ENCODE data around the gene PARP16. TPM values are rescaled to one million over a fixed set of nuclear protein-coding genes. Genes with fewer than 3 reads are reported as not detected.
A peak's percentile ranks its signal among the peaks of the same experiment; 100 is the strongest.

The PARP16 gene
- total RNA-seq = 10 to 100 TPM in 2 of 5 donors, 1 to 10 TPM in 3; 2.6 to 17.5 (median 6.1) TPM
- polyA plus RNA-seq = 1 to 10 TPM; 5.3 to 8.6 (median 7.4) TPM
- long read RNA-seq, donor 1 = 0 reads
- long read RNA-seq, donor 2, partial matches to known transcripts = 0 of 4 reads
- long read RNA-seq, donor 2, other reads (novel, unspliced or antisense) = 0 of 4 reads
- long read RNA-seq, donor 3 = 0 reads
- long read RNA-seq, donor 4 = 0 reads
- long read RNA-seq, donor 5, partial matches to known transcripts = 0 of 3 reads
- long read RNA-seq, donor 5, other reads (novel, unspliced or antisense) = 0 of 3 reads
- long read RNA-seq, donor 6, partial matches to known transcripts = 0 of 3 reads
- long read RNA-seq, donor 6, other reads (novel, unspliced or antisense) = 0 of 3 reads
- long read RNA-seq, donor 7, partial matches to known transcripts = 0 of 2 reads
- long read RNA-seq, donor 7, other reads (novel, unspliced or antisense) = 0 of 2 reads
- long read RNA-seq, donor 8, partial matches to known transcripts = 0 of 3 reads
- long read RNA-seq, donor 8, other reads (novel, unspliced or antisense) = 0 of 3 reads
- long read RNA-seq, donor 9, partial matches to known transcripts = 0 of 2 reads
- long read RNA-seq, donor 9, other reads (novel, unspliced or antisense) = 0 of 2 reads
- long read RNA-seq, donor 10 = 0 reads

- Histone ChIP-seq H3K9me3 (no peaks in the 10 kb centered on the region), H3K27ac (peak within 1 kb of the TSS; percentile 91 to 94 (median 92)), H3K4me1 (peaks cover 9 to 38% (median 26%) of the 10 kb centered on the region in 4 donors), H3K27me3 (no peaks in the 10 kb centered on the region), H3K4me3 (peak within 1 kb of the TSS; percentile 71 to 76 (median 73)), H3K36me3 (peaks cover 0 to 5% (median 0%) of the 10 kb centered on the region in 4 donors)
- TF ChIP-seq POLR2A (IDR thresholded peaks at IDR 0.05) = peak in 1 of 4 donors; percentile 33
- peak; percentile 40 to 86 (median 83) for TF ChIP-seq POLR2AphosphoS5 (IDR thresholded peaks at IDR 0.05)
- no peak for TF ChIP-seq EP300 (IDR thresholded peaks at IDR 0.05)
- TF ChIP-seq, protein P1, sequence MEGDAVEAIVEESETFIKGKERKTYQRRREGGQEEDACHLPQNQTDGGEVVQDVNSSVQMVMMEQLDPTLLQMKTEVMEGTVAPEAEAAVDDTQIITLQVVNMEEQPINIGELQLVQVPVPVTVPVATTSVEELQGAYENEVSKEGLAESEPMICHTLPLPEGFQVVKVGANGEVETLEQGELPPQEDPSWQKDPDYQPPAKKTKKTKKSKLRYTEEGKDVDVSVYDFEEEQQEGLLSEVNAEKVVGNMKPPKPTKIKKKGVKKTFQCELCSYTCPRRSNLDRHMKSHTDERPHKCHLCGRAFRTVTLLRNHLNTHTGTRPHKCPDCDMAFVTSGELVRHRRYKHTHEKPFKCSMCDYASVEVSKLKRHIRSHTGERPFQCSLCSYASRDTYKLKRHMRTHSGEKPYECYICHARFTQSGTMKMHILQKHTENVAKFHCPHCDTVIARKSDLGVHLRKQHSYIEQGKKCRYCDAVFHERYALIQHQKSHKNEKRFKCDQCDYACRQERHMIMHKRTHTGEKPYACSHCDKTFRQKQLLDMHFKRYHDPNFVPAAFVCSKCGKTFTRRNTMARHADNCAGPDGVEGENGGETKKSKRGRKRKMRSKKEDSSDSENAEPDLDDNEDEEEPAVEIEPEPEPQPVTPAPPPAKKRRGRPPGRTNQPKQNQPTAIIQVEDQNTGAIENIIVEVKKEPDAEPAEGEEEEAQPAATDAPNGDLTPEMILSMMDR (IDR thresholded peaks at IDR 0.05) = peak in 5 of 7 experiments; percentile 18 to 78 (median 41)
- 2 to 11% (median 2%) methylated on average over 9 to 62 of the region's 62 CpGs for WGBS, 5 donors
- DNase-seq = peak; percentile 94 to 98
- intact Hi-C loops (cut with DNase I; ENCODE audit: low total_unique reads) = no loop called here
Measured at GRCh38 chr15:65286704-65287519, at the start of gene PARP16. TSS of gene PARP16 (minus strand) at chr15:65286883. CDS start at chr15:65286426, 457 bp downstream.

DNA sequence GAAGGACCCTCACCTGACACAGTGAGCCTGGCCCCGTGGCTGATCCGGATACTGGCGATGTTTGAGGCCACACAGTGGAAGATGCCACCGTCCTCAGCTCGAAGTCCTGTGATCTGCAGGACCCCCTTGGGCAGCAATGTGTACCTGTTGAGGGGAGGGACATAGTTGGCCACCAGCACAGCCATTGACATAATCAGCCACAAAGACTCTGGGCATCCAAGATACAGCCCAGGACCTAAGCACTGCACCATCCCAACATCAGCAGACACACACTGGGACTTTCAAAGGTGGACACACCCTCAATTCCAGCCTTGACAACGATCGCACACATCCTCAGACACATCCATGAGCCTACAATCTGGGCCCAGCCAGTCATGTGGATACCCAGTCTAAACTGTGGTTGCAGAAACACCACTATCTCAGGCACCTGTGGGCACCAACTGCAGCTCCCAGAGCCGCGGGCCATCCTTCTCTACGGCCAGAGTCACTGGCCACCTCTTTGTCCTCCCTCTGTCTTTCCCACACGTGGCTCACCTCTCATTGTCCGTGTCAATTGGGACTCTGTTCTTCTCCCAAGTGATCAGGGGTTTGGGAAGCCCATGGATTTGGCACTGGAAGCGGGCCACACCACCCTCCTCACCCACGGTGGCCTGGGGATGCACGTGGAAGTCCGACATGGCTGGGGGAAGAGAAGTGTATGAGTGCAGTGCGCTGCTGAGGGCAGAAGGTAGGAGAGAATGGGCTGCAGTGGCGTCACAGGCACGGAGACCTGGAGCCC lies 48.8 kb upstream of the PARP16 start:
- intact Hi-C loops (cut with DNase I; ENCODE audit: low total_unique reads) = no loop called here
- H3K27ac ChIP-seq = no peak overlapping the region
- peaks cover 0 to 47% (median 6%) of the 10 kb centered on the region in 3 donors for H3K27me3 ChIP-seq
- H3K9me3 ChIP-seq = no peaks in the 10 kb centered on the region
- no peak for DNase-seq
- no peak for TF ChIP-seq EP300 (IDR thresholded peaks at IDR 0.05)
- TF ChIP-seq, protein P1 (IDR thresholded peaks at IDR 0.05) = no peak
- no peak for TF ChIP-seq POLR2A (IDR thresholded peaks at IDR 0.05)
- no peak for TF ChIP-seq POLR2AphosphoS5 (IDR thresholded peaks at IDR 0.05)
- H3K4me1 ChIP-seq = no peaks in the 10 kb centered on the region
- no peaks in the 10 kb centered on the region for H3K36me3 ChIP-seq
- 84 to 91% (median 86%) methylated on average over 19 of the region's 19 CpGs for WGBS, 5 donors
- no peak overlapping the region for H3K4me3 ChIP-seq

DNA sequence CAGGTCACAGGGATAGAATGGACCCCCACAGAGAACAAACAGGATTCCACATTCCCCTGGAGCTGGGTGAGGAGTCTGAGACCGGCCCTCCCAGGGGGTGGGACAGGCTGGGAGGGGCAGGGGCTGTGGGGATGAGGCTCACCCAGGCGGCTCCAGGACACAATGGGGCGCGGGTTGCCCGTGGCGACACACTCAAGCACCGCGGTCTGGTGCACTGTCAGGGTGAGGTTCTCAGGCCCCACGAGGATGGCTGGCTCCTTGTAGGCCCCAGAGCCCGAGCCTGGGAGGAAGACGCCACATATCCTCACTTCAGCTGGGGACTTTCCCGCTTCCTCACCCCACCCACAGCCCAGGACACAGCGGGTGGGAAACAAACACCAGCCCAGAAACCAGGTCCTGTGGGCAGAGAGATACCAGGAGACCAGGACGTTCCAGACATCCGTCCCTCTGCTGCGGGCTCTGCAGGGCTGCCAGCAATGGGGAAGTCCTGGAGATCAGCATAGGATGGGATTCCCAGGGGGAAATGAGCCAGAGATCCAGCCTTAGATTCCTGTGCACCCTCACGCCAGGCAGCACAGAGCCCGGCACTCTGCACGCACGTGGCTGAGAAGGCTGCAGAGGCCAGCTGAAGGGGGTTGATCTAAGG lies 48.0 kb upstream of the PARP16 start:
- Histone ChIP-seq H3K36me3 (no peaks in the 10 kb centered on the region), H3K4me1 (no peaks in the 10 kb centered on the region), H3K27ac (no peak overlapping the region), H3K27me3 (peaks cover 0 to 40% (median 6%) of the 10 kb centered on the region in 3 donors), H3K9me3 (no peaks in the 10 kb centered on the region), H3K4me3 (no peak overlapping the region)
- WGBS, 5 donors = 54 to 68% (median 59%) methylated on average over 11 to 20 of the region's 20 CpGs
- no peak for DNase-seq
- TF ChIP-seq POLR2A (IDR thresholded peaks at IDR 0.05) (no peak), EP300 (IDR thresholded peaks at IDR 0.05) (no peak), POLR2AphosphoS5 (IDR thresholded peaks at IDR 0.05) (no peak)
- TF ChIP-seq, protein P1 (IDR thresholded peaks at IDR 0.05) = no peak
- intact Hi-C loops (cut with DNase I; ENCODE audit: low total_unique reads) = no loop called here
